NCI-H1092 (cell line): ENCODE results near the gene PREB.

Experiments used
- DNase-seq: peaks from one replicate; lab custom pipeline; 2025; lab: John Stamatoyannopoulos, UW

Gene PREB

DNA sequence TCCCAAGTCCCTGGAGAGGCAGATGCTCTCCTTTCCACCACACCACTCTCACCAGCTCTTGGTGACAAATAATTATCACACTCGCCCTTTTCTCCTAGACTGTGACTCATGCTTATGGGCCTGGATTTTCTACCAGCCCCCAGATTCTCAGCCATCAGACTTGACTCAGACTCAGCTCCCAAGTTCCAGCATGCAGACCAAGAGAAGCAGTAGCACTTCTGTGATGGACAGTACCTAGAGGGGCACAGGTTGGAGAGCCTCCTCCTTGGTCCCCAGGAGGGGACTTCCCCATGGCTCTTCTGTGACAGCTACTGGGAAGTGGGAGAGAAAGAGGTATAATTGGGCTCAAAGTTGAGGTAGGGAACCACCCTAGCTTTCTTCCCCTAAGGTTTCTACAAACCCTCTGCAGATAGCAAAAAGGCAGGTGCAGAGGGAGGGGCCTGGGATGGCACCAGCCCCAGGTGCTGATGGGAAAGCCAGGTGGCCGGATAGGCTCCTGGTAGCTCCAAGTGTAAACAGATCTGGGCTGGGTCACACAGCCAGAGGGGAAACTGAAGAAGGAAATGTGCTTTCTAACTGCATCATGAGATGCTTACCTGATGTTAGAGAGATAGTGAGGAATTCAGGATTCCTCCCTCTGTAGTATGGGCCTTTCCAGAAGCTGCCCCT is 18.5 kb upstream of the PREB start:
- DNase-seq: no peak

DNA sequence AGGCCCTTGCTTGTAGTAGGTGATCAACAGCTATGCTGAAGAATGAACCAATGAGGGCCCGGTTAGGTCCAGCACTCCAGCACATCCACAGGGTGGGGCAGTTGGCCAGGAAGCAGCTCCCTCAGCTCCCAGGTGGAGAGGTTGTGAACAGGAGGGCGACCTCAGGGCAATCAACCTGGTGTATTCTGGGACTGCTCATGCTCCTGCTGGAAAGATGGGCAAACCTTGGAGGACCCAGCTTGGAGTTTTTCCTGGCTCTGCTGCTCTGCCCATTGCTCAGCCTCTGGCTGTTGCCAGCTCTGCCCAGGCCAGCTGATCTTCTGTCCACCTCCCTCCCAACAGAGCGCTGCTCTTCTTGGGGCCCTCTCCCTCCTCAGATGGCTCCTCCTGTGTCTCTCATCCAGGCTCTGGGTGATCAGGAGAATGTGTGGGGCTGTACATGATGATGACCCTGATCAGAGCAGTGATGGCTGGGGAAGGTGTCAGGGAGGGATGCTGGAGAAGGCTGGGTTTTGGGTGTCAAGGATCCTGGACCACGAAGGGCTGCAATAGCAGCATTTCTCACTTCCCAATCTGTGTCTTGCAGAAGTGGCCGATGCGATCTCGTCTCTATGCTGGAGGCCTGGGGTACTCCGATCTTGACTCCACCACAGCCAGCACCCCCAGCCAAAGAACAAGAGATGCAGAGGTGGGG is 17.8 kb upstream of the PREB start:
- DNase-seq: no peak

DNA sequence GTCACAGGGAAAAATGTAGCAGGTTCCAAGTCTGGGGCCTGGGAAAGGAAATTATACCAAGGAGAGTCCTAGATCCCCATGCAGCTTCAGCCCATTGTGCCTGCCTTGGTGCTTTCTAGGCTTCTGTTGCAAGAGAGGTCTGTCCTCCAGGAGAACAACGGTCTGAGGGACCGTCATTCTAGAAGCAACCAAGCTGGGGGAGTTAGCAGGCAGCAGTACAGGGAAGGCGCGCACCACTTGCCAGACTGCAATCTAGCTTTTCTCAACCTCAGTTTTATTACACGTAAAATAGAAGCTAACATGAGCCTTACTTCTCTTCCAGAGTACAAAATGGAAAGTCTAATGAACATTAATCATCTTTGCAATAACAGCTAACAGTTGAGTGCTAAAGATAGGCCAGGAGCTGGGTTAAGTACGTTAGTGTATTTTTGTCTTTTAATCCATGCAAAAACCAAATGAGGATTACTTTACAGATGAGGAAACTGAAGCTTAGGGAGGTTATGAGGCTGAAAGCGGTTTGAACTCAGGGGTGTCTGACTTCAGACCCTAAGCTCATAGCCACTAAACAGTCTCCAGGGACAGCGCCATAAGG is 16.3 kb upstream of the PREB start:
- no peak for DNase-seq

DNA sequence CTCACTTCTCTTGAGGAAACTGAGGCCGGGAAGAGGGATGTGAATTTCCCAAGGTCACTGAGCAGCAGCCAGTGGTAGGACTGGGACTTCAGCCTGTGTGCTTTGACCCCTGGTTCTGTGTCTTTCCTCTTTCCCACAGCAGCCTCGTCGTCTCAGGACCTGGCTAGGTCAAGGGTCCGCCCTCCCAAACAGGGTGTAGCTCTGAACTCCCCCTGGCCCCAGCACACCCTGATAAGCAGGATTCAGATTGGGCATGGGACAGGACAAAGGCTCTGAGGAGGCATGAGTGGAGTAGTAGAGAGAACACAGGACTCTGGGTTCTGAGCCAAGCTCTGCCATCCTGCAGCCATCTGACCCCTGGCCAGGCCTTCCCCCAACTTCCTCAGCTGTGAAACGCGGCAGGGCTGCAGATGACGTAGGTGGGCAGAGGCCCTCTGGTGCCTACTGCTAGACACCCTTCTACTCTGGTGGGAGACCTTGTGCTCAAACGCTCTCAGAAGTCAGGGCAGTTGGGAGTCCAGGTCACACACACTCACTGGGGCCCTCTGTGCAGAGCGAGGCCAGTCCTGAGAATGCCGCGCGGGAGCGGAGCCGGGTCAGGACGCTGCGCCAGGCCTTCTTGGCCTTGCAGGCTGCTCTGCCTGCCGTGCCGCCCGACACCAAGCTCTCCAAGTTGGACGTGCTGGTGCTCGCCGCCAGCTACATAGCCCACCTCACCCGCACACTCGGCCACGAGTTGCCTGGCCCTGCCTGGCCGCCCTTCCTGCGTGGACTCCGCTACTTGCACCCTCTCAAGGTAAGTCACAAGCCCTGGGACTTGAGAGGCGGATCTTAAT is 15.4 kb upstream of the PREB start:
- DNase-seq: no peak

DNA sequence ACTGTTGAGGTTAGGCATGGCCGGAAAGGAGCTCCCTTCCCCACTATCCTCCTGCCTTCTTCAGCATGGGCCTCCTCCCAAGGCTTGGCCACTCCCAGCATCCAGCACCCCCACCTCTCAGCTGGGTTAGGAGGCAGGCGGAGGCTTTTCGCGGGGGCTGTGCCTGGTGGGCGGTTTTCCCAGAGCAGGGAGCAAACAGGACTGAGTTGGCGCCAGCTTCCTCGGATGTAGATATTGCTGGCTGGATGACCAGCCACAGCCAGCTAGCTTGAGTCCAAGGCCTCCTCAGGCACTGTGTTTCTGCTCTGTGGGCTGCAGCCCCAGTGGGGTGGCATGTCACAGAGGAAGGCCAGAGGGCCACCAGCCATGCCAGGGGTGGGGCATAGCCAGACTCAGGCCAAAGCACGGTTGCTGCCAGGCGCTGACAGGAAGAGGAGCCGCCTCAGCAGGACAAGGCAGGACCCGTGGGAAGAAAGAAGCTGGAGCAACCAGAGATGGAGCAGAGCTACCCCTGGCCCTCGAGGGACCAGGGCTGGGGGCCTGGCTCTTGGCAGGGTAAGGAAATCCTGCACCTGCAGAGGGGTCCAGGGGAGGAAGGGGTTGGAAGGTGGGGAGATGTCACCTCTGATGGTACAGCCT is 14.5 kb upstream of the PREB start, which contains the start of gene TCF23:
TCF23 (plus strand) TSS at position 204 of the 639 bp plus-strand sequence; CDS start at position 334, 130 bp downstream.
- DNase-seq: no peak

DNA sequence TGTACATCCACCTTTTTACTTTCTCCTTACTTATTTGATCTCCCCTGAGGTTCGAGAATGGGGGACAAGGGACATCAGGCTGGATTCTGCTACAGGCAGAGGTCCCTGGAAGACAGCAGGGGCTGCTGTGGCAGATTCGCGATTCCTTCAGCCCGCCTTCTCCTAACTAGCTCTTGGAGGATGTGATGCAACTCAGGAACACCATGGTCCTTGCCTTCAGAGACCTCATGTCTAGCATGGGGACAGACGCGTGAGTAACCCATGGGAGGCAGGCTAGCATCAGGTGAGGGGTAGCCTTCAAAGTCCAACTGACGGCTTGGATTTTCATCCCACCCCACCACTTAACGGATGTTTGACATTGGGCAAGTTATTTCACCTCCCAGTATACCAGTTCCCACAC is 13.5 kb upstream of the PREB start:
- no peak for DNase-seq

DNA sequence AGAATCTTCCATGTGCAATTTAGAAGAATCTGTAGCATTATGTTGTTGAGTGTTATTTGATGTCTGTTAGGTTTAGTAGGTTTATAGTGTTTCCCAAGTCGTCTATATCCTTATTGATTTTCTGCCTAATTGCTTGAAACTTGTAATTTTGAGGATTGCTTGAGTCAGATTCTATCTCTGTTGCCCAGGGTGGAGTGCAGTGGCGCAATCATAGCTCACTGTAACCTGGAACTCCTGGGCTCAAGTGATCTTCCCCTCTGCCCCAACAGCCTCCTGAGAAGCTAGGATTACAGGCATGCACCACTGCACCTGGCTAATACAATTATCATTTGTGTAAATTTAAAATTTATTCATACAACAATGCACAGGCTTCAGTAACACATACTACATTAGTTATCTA is 11.2 kb upstream of the PREB start:
- no peak for DNase-seq

DNA sequence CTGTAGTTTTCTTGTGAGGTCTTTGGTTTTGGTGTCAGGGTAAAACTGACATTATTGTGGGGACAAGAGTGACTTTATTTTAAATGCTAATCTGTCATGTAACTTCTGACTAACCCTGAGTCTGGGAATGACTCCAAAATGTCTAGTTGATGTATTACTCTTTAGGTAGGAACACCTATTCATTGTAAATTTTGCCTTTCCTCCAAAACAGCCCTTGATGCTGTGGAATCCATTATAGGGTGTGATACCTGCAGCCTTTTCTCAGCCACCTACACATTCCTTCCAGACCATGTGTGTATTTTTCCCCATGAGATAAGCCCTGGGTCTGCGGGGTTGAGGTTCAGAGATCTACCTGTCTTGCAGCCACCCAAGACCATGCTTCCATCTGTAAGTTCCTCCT is 8.8 kb upstream of the PREB start:
- DNase-seq: no peak

DNA sequence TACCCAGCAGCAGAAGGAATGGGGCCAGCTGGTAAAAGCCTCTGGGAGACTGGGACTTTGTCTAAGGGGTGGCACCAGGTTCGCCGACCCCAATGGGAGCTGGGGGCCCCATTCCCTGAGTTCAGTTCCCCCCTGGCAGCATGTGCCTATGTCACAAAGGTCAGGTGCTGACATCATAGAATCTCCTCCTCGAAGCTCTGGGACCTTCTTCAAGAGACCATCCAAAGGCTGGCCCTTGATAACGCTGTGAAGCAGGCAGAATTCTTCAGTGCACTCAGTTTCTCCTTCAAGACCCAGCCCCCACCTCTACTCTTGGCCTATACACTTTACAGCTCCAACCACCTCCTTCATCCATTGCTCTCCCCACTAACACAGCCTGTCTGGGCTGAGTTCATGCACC is 4.9 kb upstream of the PREB start, which contains the start of gene PRR30:
PRR30 (minus strand) TSS at position 101 of the 400 bp plus-strand sequence. CDS start 1,081 bp downstream, outside the sequence.
- no peak for DNase-seq

DNA sequence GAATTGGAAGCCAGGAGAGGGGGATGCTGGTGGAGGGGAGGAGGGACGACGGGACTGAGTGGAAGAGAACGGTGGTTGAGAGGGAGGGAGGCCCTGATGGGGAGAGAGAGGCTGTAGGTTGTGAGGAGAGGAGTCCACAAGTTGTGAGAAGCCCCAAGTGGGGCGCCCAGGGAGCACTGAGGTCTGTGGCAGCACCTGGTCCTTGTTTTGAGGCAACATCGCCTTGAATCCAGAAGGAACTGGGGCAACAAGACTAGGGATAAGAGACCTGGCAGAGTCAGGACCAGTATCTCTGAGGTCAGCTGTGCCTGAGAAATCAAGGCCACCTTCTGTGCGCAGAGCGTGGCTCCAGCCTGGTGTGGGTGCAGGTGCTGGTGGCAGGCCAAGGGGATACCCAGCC is 3.7 kb upstream of the PREB start:
- DNase-seq: no peak

DNA sequence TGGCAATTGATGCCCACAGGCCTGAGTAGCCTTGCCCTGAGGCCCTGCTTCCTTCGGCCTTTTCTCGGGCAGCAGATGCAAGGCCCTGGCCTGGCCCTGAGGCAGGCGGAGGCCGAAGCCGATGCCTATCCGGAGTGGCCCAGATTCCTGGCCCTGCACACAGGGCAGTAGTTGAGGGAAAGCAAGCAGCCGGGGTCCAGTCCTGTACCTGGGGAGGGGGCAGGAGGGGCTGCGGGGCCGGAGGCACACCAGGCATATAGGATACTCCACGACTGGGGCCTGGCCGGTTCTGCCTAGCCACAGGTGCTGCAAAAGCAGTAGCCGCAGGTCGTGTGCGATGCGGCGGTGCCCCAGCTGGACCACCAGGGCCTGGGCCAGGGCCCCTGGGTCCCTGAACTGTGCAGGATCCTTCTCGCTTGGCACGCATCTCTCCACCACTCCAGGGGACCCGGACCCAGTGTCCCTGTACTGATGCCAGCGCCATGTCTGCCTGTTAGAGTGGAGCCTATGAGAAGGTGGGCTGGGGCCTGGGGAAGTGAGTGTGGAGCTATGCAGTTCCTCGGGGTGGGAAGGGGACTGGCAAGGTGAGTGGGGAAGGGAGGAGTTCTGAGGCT is 3.0 kb upstream of the PREB start:
- no peak for DNase-seq

DNA sequence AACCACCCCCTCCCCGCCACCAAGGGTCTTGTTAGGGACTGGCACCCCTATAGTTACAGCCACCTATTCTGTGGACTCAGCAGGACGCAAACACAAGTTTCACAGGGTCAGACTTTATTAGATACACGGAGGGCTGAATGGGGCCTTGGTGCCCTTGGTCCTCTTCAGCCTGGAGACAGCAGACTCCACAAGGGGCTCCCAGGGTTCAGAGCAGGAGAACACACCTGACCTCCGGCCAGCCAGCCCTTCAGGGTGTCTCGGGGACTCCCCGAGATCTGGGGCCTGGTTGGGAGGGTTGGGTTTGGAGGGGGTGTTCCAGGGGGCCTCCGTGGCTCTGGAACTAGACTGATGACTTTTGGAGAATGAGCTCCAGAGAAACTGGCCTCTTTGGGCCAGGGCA is 2.3 kb upstream of the PREB start:
- DNase-seq: no peak

DNA sequence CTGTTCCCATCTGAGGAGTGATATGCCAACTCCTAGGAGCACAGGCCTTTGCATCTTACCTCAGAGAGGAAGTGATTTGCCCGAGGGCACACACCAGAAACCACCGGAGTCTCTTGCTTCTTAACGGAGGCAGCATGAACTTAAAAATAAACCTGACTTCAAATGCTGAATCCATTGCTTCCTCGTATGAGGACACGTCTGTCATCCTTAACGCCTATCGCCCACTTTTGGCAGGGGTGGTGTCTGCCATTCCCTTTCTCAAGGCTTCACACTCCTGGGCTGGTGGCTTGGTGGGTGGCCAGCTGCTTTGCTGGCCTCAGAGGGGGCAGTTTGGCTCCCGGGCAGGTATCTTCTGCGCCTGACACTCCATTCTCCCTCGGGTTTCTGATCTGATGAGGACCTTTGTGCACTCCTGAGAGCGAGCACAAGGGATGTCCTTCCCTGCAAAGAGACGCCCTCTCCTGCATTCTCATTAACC is 1.1 kb upstream of the PREB start:
- no peak for DNase-seq

DNA sequence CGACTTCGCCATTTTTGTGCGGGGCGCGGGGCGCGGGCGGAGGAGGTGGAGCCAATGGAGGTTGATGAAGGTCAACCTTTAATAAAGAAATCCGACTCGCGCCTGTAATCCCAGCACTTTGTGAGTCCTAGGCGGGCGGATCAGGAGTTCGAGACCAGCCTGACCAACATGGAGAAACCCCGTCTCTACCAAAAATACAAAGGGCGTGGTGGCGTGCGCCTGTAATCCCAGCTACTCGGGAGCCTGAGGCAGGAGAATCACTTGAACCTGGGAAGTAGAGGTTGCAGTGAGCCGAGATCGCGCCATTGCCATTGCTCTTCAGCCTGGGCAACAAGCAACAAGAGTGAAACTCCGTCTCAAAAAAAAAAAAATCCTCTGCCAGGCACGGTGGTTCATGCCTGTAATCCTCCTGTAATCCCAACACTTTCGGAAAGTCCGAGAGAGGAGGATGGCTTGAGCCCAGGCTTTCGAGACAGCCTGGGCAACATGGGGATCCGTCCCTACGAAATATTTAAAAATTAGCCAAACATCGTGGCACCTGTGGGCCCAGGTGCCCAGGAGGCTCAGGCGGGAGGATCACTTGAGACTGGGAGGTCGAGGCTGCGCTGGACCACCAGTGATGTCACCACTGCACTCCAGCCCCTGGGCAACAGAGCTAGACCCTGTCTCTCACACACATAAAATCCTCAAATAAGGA is 493 bp upstream of the PREB start:
- no peak for DNase-seq

DNA sequence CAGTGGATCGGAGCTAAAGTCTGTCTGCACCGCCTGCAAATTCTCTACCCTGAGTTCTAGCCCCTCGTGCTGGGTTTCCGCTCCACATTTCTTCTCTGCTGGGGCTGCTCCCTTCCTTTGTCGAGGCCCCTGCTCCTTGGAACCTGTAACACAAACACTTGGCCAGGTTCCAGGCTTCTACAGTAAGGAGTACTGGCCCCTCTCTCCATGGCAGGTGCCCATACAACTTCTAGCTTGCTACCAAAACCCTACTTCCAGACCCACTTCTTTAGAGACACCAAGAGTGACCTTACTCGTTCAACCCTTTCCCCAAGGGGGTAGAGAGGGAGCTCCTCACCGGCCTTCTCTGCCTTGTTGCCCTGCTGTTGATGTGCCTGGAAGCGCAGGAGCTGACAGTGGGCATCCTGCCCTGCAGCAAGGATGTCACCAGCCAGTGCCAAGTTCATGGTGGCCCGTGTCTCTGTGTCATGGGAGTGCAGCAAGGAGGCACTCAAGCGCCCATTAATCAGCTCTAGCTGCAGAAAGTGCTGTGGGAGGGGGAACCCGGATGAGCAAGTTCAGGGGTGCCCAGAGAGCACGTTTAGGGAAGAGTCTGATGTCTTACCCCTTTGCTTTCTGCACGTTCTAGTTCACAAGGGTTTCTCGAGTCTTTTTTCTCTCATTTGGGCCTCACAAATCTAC is 1.1 kb downstream of the PREB start:
- DNase-seq: no peak

DNA sequence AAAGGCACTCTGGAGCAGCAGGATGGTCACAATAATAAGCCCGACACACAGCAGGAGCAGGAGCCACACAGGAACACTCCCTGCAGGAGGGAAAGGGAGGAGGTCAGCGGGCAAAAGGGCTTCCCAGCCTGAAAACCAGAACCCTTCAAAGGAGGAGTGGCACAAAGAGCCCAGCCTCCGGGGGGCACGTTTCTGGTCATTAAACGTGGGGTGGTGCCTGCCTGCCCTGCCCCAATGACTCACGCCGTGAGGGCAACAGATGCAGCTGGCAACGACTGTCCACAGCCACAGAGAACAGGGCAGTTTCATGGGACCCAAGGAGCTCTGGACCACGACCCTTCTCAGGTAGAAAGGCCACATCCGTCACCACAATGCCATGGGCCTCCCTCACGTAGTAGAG is 3.0 kb downstream of the PREB start:
- no peak for DNase-seq

DNA sequence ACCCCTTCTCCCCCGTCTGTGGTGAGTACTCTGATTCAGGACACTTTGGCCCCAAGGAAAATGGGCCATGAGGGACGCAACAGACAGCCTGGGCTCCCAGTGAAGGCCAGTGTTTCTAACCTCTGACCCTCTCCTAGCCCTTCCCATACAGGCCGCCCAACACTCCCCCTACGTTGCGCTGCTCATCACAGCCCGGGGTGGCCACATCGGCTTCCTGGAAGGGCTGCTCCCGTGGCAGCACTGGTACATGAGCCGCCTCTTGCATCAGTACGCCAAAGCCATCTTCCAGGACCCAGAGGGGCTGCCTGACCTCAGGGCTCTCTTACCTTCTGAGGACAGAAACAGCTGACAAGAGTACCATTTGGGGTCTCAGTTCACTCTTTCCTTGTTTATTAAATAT is 4.0 kb downstream of the PREB start:
- no peak for DNase-seq

DNA sequence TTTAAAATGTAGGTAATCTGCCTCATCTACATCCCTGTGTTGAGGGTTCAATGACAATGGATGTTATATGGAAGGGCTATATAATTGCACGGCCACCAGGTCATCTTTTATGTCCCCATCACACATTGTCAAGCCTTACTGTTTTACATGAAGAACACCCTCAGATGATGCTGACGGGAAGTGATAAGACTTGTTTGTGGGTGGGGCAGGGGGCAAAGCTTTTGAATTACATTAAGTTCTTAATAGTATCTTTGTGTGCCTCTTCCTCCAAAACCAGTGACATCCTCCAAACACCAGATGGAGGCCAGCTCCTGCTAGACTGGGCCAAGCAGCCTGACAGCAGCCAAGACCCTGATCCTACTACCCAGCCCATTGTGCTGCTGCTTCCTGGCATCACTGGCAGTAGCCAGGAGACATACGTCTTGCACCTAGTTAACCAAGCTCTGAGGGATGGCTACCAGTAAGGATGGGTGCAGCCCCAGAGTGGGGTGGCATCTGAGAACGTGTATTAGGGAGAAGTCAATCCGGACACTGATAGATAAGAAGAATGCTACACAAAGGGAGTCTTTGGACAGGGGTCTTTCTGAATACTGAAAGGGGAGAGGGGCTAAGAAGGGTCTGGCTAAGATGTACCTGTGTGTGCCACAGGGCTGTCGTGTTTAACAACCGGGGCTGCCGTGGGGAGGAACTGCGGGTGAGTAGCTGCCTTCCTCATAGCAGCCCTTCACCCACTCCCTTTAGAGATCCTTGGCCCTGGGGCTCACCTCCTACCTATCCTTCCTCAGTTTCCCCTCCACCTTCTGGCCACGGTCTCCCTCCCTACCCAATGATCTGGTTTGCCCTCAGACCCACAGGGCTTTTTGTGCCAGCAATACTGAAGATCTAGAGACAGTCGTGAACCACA is 5.5 kb downstream of the PREB start:
- no peak for DNase-seq
